Calu3 (cell line): Measurements from ENCODE around the gene NNMT. TPM values are rescaled to one million over a fixed set of nuclear protein-coding genes. Genes with fewer than 3 reads are reported as not detected.

Experiments used
- BruUV-seq: library from RNA; stranded (reverse); fragments of 400-500 nt; replicated peaks from 2 replicates; lab custom pipeline; 2021; lab: Mats Ljungman, UMichigan
- CTCF ChIA-PET: fragments of 300-600 bp; sonication (Branson Sonifier 250); formaldehyde crosslinking; loops from one replicate; lab custom pipeline; 2022; ENCODE audit warnings: antibody characterized with exemption; lab: Charles Lee
- DNase-seq: peaks from one replicate; pipeline ENCODE4 v3.0.0; 2022
- H3K27ac Mint-ChIP-seq: one replicate; pipeline ENCODE4 v1.8.0; 2022; ENCODE audit warnings: mixed read lengths; ENCODE audit not compliant: unreplicated experiment
- H3K27me3 Mint-ChIP-seq: one replicate; pipeline ENCODE4 v1.8.0; 2022; ENCODE audit warnings: mixed read lengths; ENCODE audit not compliant: unreplicated experiment
- H3K36me3 Mint-ChIP-seq: one replicate; pipeline ENCODE4 v1.8.0; 2022; ENCODE audit warnings: mild to moderate bottlenecking, moderate library complexity, mixed read lengths; ENCODE audit not compliant: insufficient read depth, unreplicated experiment
- H3K4me1 Mint-ChIP-seq: one replicate; pipeline ENCODE4 v1.8.0; 2022; ENCODE audit warnings: mild to moderate bottlenecking, low read depth, mixed read lengths; ENCODE audit not compliant: unreplicated experiment
- H3K4me3 Mint-ChIP-seq: one replicate; pipeline ENCODE4 v1.8.0; 2022; ENCODE audit warnings: mild to moderate bottlenecking, low read depth, moderate library complexity, mixed read lengths; ENCODE audit not compliant: unreplicated experiment
- H3K9me3 Mint-ChIP-seq: one replicate; pipeline ENCODE4 v1.8.0; 2022; ENCODE audit warnings: low read depth, mixed read lengths; ENCODE audit not compliant: unreplicated experiment
- intact Hi-C: fragments of 100-400 bp; cut with micrococcal nuclease; formaldehyde crosslinking; loops from one replicate; pipeline ENCODE4 v1.10.0; 2022; ENCODE audit not compliant: unreplicated experiment
- total RNA-seq: library from RNA; stranded (reverse); gene quantifications from 2 replicates; pipeline ENCODE4 v1.2.3, GENCODE V29; 2022
- TF ChIP-seq, protein P1 (sequence below): fragments of 200-600 bp; IDR thresholded peaks from one replicate; pipeline ENCODE4 v1.8.0; 2022; ENCODE audit warnings: antibody characterized with exemption; ENCODE audit not compliant: unreplicated experiment

NNMT gene
- total RNA-seq, 1 experiment from 2014 or later, result 116 TPM

DNA sequence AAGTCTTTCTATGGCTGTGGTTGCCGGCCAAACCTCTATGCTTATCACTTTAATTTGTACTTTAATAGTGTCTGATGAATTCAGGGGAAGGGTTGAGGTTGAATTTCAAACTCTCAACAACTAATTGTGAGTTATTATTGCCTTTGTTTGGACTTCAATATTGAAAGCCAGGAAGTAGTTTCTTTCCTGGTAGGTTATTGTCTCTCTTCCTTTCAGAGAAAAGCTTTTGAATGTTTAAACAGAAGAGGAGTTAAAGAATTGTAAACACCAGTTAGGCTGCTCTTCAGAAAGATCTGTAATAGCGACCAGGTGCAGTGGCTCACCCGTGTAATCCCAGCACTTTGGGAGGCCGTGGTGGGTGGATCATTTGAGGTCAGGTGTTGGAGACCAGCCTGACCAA is 22.2 kb downstream of the NNMT start:
- H3K36me3 Mint-ChIP-seq, result peaks cover 21% of the 10 kb centered on the region
- BruUV-seq, result no TSS peak

DNA sequence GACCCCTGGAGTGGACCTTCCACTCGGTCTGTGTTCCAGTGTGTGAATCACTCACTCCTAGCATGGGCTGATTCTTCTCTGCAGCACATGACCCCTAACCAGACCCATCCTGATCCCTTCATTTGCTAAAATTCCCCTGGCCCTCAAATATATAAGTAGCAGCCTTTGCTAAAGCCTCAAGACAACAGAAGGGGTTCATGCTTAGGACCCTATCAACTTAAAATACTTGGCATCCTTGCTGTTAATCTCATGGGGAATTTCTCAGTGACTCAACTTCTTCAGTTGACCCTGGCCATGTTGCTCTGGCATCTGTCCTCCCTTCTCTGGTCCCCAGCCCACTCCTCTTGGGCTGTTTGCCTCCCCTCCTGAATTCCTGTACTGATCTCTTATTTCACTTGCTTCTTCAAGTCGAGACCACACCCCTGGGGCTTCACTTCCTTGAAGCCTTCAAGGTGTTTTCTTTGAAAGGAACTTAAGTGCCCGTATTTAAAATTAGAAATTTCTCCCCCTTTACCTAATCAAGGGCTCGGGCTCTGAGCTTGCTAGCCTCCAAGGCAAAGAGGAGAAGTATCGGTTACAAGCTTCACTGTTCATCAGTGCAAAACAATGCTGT is 23.6 kb downstream of the NNMT start:
- no peak overlapping the region for H3K27ac Mint-ChIP-seq
- DNase-seq, result no peak
- CTCF ChIA-PET, result no interaction called here
- H3K36me3 Mint-ChIP-seq, result peaks cover 12% of the 10 kb centered on the region
- no peaks in the 10 kb centered on the region for H3K27me3 Mint-ChIP-seq
- TF ChIP-seq, protein P1, sequence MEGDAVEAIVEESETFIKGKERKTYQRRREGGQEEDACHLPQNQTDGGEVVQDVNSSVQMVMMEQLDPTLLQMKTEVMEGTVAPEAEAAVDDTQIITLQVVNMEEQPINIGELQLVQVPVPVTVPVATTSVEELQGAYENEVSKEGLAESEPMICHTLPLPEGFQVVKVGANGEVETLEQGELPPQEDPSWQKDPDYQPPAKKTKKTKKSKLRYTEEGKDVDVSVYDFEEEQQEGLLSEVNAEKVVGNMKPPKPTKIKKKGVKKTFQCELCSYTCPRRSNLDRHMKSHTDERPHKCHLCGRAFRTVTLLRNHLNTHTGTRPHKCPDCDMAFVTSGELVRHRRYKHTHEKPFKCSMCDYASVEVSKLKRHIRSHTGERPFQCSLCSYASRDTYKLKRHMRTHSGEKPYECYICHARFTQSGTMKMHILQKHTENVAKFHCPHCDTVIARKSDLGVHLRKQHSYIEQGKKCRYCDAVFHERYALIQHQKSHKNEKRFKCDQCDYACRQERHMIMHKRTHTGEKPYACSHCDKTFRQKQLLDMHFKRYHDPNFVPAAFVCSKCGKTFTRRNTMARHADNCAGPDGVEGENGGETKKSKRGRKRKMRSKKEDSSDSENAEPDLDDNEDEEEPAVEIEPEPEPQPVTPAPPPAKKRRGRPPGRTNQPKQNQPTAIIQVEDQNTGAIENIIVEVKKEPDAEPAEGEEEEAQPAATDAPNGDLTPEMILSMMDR, result no peak
- no TSS peak for BruUV-seq
- H3K9me3 Mint-ChIP-seq, result no peaks in the 10 kb centered on the region
- H3K4me3 Mint-ChIP-seq, result no peak overlapping the region
- intact Hi-C loops, result loop anchor here (5.0 to 10.0 kb wide), 2 partner anchors 38 to 965 kb away; no protein-coding TSS in a partner anchor
- peaks cover 22% of the 10 kb centered on the region for H3K4me1 Mint-ChIP-seq

More for the DNA sequence above, 22.2 kb downstream of the NNMT start:
- H3K27me3 Mint-ChIP-seq, result no peaks in the 10 kb centered on the region
- no peak overlapping the region for H3K4me3 Mint-ChIP-seq
- no peak overlapping the region for H3K27ac Mint-ChIP-seq
- TF ChIP-seq, protein P1, result no peak
- H3K4me1 Mint-ChIP-seq, result peaks cover 22% of the 10 kb centered on the region
- no peaks in the 10 kb centered on the region for H3K9me3 Mint-ChIP-seq
- intact Hi-C loops, result loop anchor here (5.0 to 10.0 kb wide), 2 partner anchors 36 to 966 kb away; no protein-coding TSS in a partner anchor
- DNase-seq, result no peak
- CTCF ChIA-PET, result no interaction called here

DNA sequence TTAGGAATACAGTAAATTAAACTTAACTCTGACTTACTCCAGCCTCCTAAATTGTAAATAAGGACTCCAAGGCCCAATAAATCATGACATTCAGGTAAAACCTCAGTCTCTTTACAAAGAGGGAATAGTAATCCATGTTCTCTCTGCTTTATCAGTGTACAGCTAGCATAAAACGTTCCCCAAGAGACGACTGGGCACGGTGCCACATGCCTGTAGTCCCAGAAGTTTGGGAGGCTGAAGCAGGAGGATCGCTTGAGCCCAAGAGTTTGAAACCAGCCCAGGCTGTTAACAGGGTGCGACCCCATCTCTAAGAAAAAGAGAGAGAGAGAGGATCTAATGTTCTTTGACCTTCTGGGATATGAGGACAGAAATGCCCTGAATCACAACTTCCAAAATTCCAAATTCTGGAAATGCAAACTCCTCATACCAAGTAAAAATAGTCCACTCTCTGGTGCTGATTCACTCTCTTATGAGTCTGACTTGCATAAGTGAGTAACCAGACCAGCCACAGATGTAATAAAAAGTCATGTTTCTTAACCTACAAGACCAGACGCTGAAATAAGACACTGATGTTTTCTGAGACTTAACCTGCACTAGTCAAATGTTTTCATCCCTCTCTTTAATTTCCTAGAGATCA is 25.5 kb downstream of the NNMT start:
- DNase-seq, result no peak
- no peaks in the 10 kb centered on the region for H3K27me3 Mint-ChIP-seq
- BruUV-seq, result no TSS peak
- no peak overlapping the region for H3K27ac Mint-ChIP-seq
- intact Hi-C loops, result no loop called here
- H3K9me3 Mint-ChIP-seq, result no peaks in the 10 kb centered on the region
- TF ChIP-seq, protein P1, result no peak
- no peaks in the 10 kb centered on the region for H3K36me3 Mint-ChIP-seq
- no peak overlapping the region for H3K4me3 Mint-ChIP-seq
- CTCF ChIA-PET, result no interaction called here
- peaks cover 9% of the 10 kb centered on the region for H3K4me1 Mint-ChIP-seq

DNA sequence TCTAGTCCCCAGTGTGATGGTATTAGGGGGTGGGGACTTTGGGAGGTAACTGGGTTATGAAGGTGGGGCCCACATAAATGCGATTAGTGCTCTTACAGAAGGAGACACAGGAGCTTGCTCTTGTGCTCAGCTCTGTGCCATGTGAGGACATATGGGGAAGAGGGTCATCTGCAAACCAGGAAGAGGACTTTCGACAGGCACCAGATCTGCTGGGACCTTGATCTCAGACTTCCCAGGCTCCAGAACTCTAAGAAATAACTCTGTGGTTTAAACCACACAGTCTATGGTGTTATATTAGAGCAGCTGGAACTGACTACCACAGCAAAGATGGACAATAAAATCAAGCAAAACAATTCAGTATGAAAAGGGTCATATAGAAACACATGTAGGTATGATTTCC is 26.7 kb downstream of the NNMT start:
- H3K36me3 Mint-ChIP-seq, result no peaks in the 10 kb centered on the region
- TF ChIP-seq, protein P1, result no peak
- BruUV-seq, result no TSS peak
- H3K4me1 Mint-ChIP-seq, result peaks cover 9% of the 10 kb centered on the region
- no peak overlapping the region for H3K4me3 Mint-ChIP-seq
- no peaks in the 10 kb centered on the region for H3K27me3 Mint-ChIP-seq
- H3K9me3 Mint-ChIP-seq, result no peaks in the 10 kb centered on the region
- DNase-seq, result no peak
- CTCF ChIA-PET, result interaction anchor here (0.6 kb wide), 1 partner anchor 18 kb away, joined by 6 read pairs; no protein-coding TSS in a partner anchor
- intact Hi-C loops, result no loop called here
- H3K27ac Mint-ChIP-seq, result no peak overlapping the region
